HEK293 (cell line): ENCODE measurements around the gene PDE6H.

ENCODE experiments used
- PRDM10 ChIP-seq: fragments of 450-650 bp; formaldehyde crosslinking; IDR thresholded peaks from 2 replicates; pipeline ENCODE4 v1.5.1; 2016; ENCODE audit warnings: missing biosample characterization, missing genetic modification characterization
- SP2 ChIP-seq: fragments of 450-650 bp; formaldehyde crosslinking; IDR thresholded peaks from 2 replicates; pipeline ENCODE4 v1.5.1; 2016; ENCODE audit warnings: missing biosample characterization, missing genetic modification characterization
- ZFP37 ChIP-seq: fragments of 450-650 bp; formaldehyde crosslinking; IDR thresholded peaks from 2 replicates; pipeline ENCODE4 v1.5.1; 2016; ENCODE audit warnings: missing biosample characterization, missing genetic modification characterization
- ZNF513 ChIP-seq: fragments of 450-650 bp; IDR thresholded peaks from 2 replicates; pipeline ENCODE4 v1.5.1; 2018; ENCODE audit warnings: missing biosample characterization, missing genetic modification characterization
- ZNF555 ChIP-seq: fragments of 450-650 bp; formaldehyde crosslinking; conservative IDR thresholded peaks from 2 replicates; pipeline ENCODE4 v1.5.1; 2017; ENCODE audit warnings: missing biosample characterization, mild to moderate bottlenecking, missing genetic modification characterization, inconsistent platforms
- ZNF624 ChIP-seq: fragments of 450-650 bp; formaldehyde crosslinking; IDR thresholded peaks from 2 replicates; pipeline ENCODE4 v1.5.1; 2017; ENCODE audit warnings: missing biosample characterization, missing genetic modification characterization
- ZNF776 ChIP-seq: fragments of 450-650 bp; formaldehyde crosslinking; IDR thresholded peaks from 2 replicates; pipeline ENCODE4 v1.5.0; 2017; ENCODE audit warnings: missing biosample characterization, missing genetic modification characterization, borderline replicate concordance
- TF ChIP-seq, protein P1 (sequence below): fragments of 450-650 bp; formaldehyde crosslinking; IDR thresholded peaks from 2 replicates; pipeline ENCODE4 v1.5.1; 2016; ENCODE audit warnings: missing biosample characterization, missing genetic modification characterization
- TF ChIP-seq, protein P2 (sequence below): fragments of 450-650 bp; formaldehyde crosslinking; IDR thresholded peaks from 2 replicates; pipeline ENCODE4 v1.5.1; 2016; ENCODE audit warnings: missing biosample characterization, missing genetic modification characterization

GRCh38 chr12:14931359-14931758 is 41.5 kb upstream of the PDE6H start:
- TF ChIP-seq, protein P1, sequence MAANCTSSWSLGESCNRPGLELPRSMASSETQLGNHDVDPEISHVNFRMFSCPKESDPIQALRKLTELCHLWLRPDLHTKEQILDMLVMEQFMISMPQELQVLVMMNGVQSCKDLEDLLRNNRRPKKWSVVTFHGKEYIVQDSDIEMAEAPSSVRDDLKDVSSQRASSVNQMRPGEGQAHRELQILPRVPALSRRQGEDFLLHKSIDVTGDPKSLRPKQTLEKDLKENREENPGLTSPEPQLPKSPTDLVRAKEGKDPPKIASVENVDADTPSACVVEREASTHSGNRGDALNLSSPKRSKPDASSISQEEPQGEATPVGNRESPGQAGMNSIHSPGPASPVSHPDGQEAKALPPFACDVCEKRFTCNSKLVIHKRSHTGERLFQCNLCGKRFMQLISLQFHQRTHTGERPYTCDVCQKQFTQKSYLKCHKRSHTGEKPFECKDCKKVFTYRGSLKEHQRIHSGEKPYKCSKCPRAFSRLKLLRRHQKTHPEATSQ (tag by site-specific recombination): no peak
- TF ChIP-seq ZNF513 (tag by site-specific recombination): no peak
- no peak for TF ChIP-seq PRDM10 (tag by site-specific recombination)
- TF ChIP-seq, protein P2, sequence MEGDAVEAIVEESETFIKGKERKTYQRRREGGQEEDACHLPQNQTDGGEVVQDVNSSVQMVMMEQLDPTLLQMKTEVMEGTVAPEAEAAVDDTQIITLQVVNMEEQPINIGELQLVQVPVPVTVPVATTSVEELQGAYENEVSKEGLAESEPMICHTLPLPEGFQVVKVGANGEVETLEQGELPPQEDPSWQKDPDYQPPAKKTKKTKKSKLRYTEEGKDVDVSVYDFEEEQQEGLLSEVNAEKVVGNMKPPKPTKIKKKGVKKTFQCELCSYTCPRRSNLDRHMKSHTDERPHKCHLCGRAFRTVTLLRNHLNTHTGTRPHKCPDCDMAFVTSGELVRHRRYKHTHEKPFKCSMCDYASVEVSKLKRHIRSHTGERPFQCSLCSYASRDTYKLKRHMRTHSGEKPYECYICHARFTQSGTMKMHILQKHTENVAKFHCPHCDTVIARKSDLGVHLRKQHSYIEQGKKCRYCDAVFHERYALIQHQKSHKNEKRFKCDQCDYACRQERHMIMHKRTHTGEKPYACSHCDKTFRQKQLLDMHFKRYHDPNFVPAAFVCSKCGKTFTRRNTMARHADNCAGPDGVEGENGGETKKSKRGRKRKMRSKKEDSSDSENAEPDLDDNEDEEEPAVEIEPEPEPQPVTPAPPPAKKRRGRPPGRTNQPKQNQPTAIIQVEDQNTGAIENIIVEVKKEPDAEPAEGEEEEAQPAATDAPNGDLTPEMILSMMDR (tag by site-specific recombination): no peak
- TF ChIP-seq ZNF555 (tag by site-specific recombination): no peak
- TF ChIP-seq ZFP37 (tag by site-specific recombination): no peak
- TF ChIP-seq ZNF776 (tag by site-specific recombination): no peak
- TF ChIP-seq SP2 (tag by site-specific recombination): no peak
- TF ChIP-seq ZNF624 (tag by site-specific recombination): no peak
